ENCODE results near the gene PELO. TPM values are rescaled to one million over a fixed set of nuclear protein-coding genes. Genes with fewer than 3 reads are reported as not detected.
"Not testable (repeated sequence)": the region's sequence is repeated elsewhere in the genome, so short reads cannot be mapped to it uniquely, and the experiment has no call there.

The PELO gene
- total and polyA plus RNA-seq, 5 experiments from 2014 or later: 2.2 to 8.5 (median 4.5) TPM

DNA sequence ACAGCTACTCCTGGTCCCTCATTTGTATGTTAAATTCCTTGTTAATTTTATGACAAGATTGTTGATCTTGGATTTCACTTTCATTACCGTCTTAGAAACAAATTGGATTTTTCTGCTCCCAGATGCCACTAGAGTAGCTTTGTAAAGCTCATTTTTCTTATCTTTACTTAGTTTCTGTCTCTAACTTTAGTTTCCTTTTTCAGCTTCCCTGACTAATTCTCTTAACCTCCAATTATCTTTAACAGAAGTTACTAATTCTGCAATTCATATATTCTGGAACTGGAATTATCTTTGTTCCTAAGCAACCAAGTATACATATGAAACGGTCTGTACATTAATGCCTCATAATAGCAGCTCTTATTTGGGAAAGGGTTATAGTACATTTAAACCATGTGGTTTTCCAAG lies 16.7 kb downstream of the PELO start:
- H3K9me3 Mint-ChIP-seq: no peaks in the 10 kb centered on the region
- POLR2A ChIA-PET: no interaction called here
- peaks cover 3 to 26% (median 4%) of the 10 kb centered on the region in 3 donors for H3K36me3 Mint-ChIP-seq
- H3K27me3 Mint-ChIP-seq: no peaks in the 10 kb centered on the region
- peak overlapping the region in 2 of 10 donors; percentile 20 to 68 for H3K27ac Mint-ChIP-seq
- H3K4me3 Mint-ChIP-seq: no peak overlapping the region
- ATAC-seq (no peak), DNase-seq (no peak)
- peaks cover 27 to 53% (median 47%) of the 10 kb centered on the region in 4 donors for H3K4me1 Mint-ChIP-seq

DNA sequence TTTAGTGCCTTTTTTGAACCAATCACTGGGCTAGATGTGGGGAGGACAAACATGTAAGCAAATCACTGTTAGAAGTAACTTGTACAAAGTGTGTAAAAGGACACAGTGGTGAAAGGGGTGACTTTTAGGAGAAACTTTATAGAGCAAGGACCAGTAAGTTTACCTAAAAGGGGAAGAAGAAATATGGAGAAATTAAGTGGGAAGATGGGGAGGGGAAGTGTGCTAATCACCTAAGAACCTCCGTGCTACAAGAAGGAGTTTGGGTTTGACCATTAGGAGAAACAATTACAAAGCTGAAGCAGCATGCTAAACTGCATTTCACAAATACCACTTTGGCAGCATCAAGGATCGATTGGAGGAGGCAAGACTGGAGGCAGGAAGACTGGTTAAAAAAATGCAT lies 17.3 kb downstream of the PELO start:
- Mint-ChIP-seq H3K27me3 (no peaks in the 10 kb centered on the region), H3K9me3 (no peaks in the 10 kb centered on the region), H3K4me3 (no peak overlapping the region), H3K4me1 (peaks cover 25 to 50% (median 41%) of the 10 kb centered on the region in 4 donors), H3K36me3 (peaks cover 3 to 26% (median 4%) of the 10 kb centered on the region in 3 donors), H3K27ac (peak overlapping the region in 1 of 10 donors; percentile 2)
- DNase-seq (no peak), ATAC-seq (no peak)
- POLR2A ChIA-PET: no interaction called here

DNA sequence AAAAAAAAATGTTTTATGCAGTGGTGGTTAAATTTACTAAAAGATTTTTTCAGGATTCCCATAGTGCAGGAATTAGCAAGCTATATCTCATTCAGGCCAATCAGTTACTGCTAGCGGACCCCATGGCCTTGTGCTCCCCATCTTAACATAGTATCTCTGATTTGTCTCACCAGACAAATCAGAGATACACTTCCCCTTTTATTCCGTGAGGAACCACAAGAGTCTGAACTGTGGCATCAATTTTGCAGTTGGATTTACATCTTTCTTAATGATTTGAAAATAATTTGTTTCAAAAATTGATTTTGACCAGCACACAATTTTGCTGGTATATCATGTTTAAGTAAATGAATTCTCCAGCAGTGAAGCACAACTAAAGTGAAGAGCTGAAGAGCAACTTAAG lies 17.9 kb downstream of the PELO start:
- Mint-ChIP-seq H3K27ac (no peak overlapping the region), H3K36me3 (peaks cover 3 to 26% (median 4%) of the 10 kb centered on the region in 3 donors), H3K4me3 (no peak overlapping the region), H3K27me3 (no peaks in the 10 kb centered on the region), H3K9me3 (no peaks in the 10 kb centered on the region), H3K4me1 (peaks cover 21 to 46% (median 36%) of the 10 kb centered on the region in 4 donors)
- POLR2A ChIA-PET: no interaction called here
- no peak for DNase-seq
- ATAC-seq: no peak

DNA sequence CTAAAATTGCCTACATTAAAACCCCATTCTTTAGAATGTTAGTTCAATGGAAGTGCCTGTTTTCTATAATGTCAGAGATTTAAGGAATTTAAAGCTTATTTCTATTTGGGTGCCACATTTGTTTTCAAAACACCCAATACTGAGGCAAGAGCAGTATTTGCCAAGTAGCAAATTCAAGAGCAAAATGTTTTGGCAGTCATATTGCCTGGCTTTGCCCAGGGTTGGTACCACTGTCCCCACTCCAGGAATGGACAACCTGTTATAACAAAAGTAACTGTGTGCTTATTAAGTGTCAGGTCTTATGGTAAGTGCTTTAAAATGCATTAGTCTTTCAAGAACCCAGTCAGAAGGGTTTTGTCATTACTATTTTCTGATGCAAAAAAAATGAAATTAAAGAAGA lies 19.3 kb downstream of the PELO start:
- Mint-ChIP-seq H3K9me3 (no peaks in the 10 kb centered on the region), H3K27me3 (no peaks in the 10 kb centered on the region), H3K27ac (no peak overlapping the region), H3K4me3 (no peak overlapping the region), H3K4me1 (peaks cover 12 to 32% (median 23%) of the 10 kb centered on the region in 4 donors), H3K36me3 (peaks cover 2 to 22% (median 4%) of the 10 kb centered on the region in 3 donors)
- ATAC-seq (no peak), DNase-seq (no peak)
- POLR2A ChIA-PET: no interaction called here

DNA sequence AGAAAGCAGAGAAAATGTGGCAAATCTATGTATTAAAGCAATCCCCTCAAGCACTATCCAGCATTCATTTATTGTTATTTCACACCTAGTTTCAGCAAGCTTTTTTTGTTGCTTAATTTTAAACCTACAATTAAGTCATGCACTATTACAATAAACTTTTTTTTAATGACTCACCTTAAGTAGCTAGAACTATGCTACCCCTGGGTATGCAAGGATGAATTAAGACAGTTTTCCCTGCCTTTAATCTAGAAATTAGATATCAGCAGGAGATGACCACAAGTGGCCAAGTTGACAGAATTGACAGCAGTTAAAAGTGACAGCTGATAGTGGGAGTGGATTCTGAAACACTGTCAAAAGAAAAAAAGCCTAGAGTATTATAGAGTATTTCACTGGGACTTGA lies 20.0 kb downstream of the PELO start:
- no peak overlapping the region for H3K4me3 Mint-ChIP-seq
- POLR2A ChIA-PET: no interaction called here
- ATAC-seq: no peak
- peaks cover 12 to 27% (median 21%) of the 10 kb centered on the region in 4 donors for H3K4me1 Mint-ChIP-seq
- no peak overlapping the region for H3K27ac Mint-ChIP-seq
- H3K36me3 Mint-ChIP-seq: peaks cover 2 to 22% (median 4%) of the 10 kb centered on the region in 3 donors
- H3K27me3 Mint-ChIP-seq: no peaks in the 10 kb centered on the region
- no peaks in the 10 kb centered on the region for H3K9me3 Mint-ChIP-seq
- DNase-seq: no peak

DNA sequence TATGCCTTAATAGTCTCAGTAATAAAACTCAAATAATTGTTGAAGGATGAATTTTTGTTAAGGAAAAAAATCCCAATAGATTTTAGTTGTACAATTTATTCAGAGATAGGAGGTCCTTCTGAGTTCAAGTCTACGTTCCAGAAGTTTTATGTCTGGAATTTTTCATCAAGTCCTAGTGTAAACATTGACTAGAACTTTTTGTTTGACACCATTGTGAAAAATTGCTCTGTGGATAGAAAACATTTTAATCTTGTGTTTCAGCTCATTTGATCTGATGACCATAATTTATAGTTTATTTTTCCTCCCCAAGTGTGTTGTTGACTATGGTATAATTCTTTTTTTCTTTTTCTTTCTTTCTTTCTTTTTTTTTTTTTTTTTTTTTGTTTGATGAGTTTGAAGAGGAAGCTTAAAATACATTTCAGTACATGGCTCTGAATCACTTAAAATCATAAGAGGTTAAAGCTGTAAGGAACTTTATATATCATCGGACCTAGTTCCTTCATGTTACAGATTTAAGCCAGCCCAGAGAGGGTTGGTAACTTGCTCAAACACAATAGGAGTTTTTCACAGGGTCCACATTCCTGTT lies 20.7 kb downstream of the PELO start:
- H3K4me1 Mint-ChIP-seq: peaks cover 10 to 22% (median 16%) of the 10 kb centered on the region in 4 donors
- H3K36me3 Mint-ChIP-seq: peaks cover under 1 to 18% (median 4%) of the 10 kb centered on the region in 3 donors
- no peak overlapping the region for H3K4me3 Mint-ChIP-seq
- H3K27ac Mint-ChIP-seq: no peak overlapping the region
- DNase-seq (no peak), ATAC-seq (no peak)
- H3K27me3 Mint-ChIP-seq: no peaks in the 10 kb centered on the region
- no peaks in the 10 kb centered on the region for H3K9me3 Mint-ChIP-seq
- POLR2A ChIA-PET: no interaction called here

DNA sequence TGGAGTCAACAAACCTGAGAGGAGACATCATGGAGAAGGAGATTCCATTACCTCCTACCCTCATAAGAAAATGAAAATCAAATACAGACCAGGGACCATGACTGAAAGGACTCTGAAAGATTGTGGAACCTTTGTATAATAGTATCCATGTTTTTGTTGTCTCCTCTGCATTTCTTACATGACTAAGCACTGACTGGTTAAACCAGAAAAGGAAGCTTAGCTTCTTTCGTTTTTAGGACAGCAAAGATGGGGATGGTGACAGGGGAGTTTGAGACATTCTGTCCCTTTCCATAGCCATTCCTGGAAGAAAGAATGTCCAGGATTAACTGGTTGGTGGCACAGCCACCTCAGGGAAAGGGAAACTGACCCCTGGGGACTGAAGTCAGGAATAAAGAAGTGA lies 22.2 kb downstream of the PELO start:
- ATAC-seq (no peak), DNase-seq (no peak)
- Mint-ChIP-seq H3K4me1 (peaks cover 4 to 12% (median 6%) of the 10 kb centered on the region in 4 donors), H3K36me3 (peaks cover 0 to 9% (median 4%) of the 10 kb centered on the region in 3 donors), H3K9me3 (no peaks in the 10 kb centered on the region), H3K27ac (no peak overlapping the region), H3K4me3 (no peak overlapping the region), H3K27me3 (no peaks in the 10 kb centered on the region)
- POLR2A ChIA-PET: no interaction called here

DNA sequence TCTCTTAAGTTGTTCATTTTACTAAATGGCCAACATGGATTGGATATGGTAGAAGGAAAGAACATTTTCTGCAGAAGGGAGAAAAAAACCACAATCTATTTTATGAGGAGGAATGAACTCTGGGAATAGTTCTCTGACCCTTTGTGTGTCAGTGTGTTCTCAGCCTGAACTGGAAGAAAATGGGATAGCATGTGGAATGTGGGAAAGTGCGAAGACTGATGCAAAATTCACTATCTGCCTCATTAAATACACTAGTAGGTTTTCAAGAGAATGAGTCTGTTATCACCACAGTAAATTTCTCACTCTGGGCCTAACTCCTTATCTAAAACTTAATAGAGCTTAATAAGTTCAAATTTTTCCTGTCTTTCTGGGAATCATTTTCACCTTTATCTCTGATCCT lies 22.7 kb downstream of the PELO start:
- Mint-ChIP-seq H3K4me3 (no peak overlapping the region), H3K9me3 (no peaks in the 10 kb centered on the region), H3K4me1 (peaks cover 0 to 7% (median under 1%) of the 10 kb centered on the region in 4 donors), H3K27me3 (no peaks in the 10 kb centered on the region), H3K27ac (no peak overlapping the region), H3K36me3 (peaks cover 0 to 3% (median 0%) of the 10 kb centered on the region in 3 donors)
- DNase-seq: no peak
- POLR2A ChIA-PET: no interaction called here
- ATAC-seq: no peak

DNA sequence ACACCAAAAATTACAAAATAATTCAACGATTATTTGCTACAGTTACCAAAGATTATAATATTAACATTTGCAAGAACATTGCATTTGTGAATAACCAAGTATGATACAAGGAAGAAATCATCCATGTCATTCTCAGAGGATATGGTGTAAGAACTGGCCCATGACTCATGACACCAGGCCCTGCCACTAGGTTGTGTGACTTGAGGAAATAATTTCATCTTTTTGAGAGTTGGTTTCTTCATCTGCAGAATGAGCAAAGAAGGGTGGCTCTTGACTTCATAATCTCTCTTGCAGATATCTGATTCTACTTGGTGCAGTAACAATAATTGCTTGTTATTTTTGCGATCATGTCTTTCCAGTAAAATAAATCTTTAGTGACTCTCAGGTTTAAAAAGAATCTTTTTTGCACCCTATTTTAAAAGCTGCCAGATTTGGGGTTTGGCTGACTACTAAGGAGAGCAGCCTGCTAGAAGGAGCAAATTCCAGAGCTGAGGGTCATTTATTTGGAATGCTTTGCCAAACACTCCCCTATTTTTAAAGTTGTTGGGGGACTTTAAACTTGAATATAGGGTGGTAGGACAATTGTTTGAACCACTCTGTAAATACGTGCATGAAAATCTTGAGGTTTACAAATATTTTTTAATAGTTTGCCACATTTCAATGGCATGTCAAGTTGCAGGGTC lies 23.5 kb downstream of the PELO start:
- ATAC-seq (no peak), DNase-seq (no peak)
- no peaks in the 10 kb centered on the region for H3K9me3 Mint-ChIP-seq
- POLR2A ChIA-PET: no interaction called here
- no peaks in the 10 kb centered on the region for H3K36me3 Mint-ChIP-seq
- H3K27ac Mint-ChIP-seq: no peak overlapping the region
- no peaks in the 10 kb centered on the region for H3K27me3 Mint-ChIP-seq
- peaks cover 0 to 4% (median under 1%) of the 10 kb centered on the region in 4 donors for H3K4me1 Mint-ChIP-seq
- H3K4me3 Mint-ChIP-seq: no peak overlapping the region

DNA sequence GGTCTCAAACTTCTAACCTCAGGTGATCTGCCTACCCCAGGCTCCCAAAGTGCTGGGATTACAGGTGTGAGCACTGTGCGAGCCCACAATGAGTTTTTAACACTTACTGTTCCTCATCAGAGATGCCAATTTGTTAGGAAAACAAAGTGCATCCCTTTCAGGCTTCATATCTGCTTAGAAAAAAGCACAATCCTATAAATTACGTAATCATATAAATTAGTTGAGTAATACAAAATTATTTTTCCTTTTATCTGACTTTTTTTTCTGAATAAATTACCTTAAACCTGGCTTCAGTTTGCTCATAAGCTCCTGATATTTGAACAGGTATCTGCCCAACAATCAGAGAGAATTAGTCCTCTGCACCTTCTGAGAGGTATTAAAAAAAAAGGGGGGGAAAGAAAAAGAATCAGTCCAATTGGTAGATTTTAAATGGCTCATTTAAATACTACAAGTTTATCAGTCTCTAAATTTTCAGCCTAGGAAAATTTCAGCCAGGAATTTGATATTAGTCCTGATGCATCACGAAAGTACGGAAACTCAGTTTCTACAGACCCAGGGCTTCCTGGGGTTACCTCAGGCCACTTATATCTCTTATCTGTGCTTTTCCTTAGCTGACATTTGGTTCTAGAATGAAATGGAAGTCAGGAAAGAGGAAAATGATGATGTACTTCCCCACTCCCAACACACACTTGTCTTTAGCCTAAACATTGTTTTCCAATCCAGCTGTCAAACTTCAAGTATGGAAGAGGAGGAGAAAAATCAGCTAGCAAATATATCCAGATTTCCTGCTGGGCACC lies 26.8 kb downstream of the PELO start:
- Mint-ChIP-seq H3K36me3 (no peaks in the 10 kb centered on the region), H3K27ac (no peak overlapping the region), H3K27me3 (no peaks in the 10 kb centered on the region), H3K4me1 (peaks cover 0 to 4% (median 0%) of the 10 kb centered on the region in 4 donors), H3K4me3 (no peak overlapping the region), H3K9me3 (no peaks in the 10 kb centered on the region)
- ATAC-seq (no peak), DNase-seq (no peak)
- POLR2A ChIA-PET: no interaction called here

DNA sequence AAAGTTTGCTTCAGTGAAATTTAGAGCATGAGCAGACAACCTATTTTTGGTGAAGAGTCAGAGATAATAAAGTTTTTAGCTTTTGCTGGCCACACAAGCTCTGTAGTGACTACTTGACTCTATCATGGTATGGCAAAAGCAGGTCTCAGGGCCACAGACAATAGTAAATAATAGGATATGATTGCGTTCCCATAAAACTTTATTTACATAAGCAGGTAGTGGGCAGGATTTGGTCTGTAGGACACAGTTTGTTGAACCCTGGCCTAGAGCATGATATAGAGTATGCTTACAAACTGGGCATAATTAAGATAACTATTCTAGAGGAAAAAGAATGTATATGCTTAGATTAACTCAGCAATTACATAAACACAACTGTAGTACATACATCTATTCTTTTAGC lies 30.1 kb downstream of the PELO start:
- Mint-ChIP-seq H3K36me3 (no peaks in the 10 kb centered on the region), H3K4me3 (no peak overlapping the region), H3K27ac (no peak overlapping the region), H3K27me3 (no peaks in the 10 kb centered on the region), H3K9me3 (no peaks in the 10 kb centered on the region), H3K4me1 (no peaks in the 10 kb centered on the region)
- DNase-seq (no peak), ATAC-seq (no peak)
- POLR2A ChIA-PET: no interaction called here

DNA sequence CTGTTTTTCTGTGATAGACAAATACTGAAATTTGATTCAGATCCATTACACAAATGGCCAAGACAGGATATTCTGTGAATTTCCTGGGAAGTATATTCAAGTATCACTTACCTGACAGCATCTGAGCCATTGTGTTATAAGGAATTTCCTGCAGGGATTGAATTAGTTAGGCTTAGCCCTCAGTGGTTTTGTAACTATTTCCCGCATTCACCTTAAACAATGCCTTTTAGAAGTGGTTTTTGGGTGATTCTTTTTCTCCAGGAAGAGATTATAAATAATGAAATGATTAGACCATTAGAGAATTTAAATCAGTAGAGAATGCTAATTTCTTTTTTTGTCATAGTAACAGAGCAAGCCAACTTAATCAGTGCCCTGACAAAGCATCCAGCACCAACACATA lies 30.6 kb downstream of the PELO start:
- no peaks in the 10 kb centered on the region for H3K9me3 Mint-ChIP-seq
- H3K4me1 Mint-ChIP-seq: no peaks in the 10 kb centered on the region
- no peaks in the 10 kb centered on the region for H3K27me3 Mint-ChIP-seq
- H3K27ac Mint-ChIP-seq: no peak overlapping the region
- H3K4me3 Mint-ChIP-seq: no peak overlapping the region
- ATAC-seq (no peak), DNase-seq (no peak)
- H3K36me3 Mint-ChIP-seq: no peaks in the 10 kb centered on the region
- POLR2A ChIA-PET: no interaction called here

DNA sequence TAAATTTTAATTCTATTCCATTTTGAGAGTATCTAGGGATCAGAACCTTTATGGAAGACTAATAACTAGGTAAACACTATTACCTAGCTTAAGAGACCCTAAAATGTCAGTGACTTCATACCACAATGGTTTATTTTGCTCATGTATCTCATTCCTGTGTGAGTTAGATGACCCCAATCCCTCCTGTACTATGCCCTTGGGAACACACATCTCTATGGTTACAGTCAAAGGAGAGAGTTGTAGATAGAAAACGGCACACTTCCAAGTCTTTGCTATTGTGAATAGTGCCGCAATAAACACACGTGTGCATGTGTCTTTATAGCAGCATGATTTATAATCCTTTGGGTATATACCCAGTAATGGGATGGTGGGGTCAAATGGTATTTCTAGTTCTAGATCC lies 31.1 kb downstream of the PELO start:
- H3K4me1 Mint-ChIP-seq, POLR2A ChIA-PET, H3K9me3 Mint-ChIP-seq, ATAC-seq, DNase-seq, H3K4me3 Mint-ChIP-seq, H3K27ac Mint-ChIP-seq, H3K36me3 Mint-ChIP-seq, H3K27me3 Mint-ChIP-seq: not testable (repeated sequence)
